Measurements from ENCODE around the gene ADRB2.
A peak's percentile ranks its signal among the peaks of the same experiment; 100 is the strongest.

Gene ADRB2

DNA sequence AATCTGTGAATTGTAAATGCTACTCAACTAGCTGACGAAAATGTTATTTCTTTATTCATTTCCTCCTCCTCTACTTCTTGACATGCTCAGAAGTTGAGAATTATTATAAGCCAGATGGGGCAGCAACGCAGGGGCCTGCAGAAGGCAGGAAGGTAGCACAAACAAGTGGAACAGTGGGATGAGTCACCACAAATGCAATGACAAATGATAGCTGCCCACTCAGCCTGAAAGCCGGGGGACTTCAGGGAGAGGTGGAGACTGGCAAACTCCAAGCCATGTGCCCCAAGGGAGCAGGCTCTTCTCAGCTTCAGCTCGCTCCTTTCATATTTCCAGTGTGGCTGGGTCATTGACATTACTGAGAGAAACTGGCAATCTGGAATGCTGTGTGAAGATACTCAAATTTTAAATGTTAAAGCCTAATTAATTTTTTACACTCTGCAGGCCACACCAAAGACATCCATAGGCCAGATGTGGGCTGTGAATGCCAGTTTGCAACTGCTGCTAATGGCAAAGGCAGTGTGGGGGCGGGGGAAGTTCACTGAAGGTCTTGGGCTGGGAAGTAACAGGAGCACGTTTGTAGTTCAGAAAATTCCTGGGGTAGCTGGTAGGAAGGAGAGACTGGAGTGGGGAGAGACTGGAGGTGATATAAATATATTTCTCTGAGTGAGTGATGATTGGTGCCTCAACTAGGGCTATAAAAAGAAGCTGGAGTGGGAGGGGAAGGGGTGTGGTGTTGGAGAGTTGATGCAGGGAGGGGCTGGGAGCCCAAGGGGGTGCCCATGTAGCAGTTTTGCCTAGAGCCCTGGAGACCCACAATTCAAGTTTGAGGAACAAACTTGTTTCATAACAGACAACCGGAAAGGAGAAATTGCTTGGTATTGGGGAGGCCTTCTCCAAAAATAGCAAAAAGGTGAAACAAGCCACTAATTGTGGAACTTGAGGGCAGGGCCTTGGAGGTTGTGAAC lies 20.8 kb upstream of the ADRB2 start:
- no peak for DNase-seq

- DNase-seq, result no peak
Observed at GRCh38 chr5:148806520-148806931, 19.9 kb upstream of the ADRB2 start.

- DNase-seq, result peak; percentile 8
Observed at GRCh38 chr5:148807851-148808250, 18.6 kb upstream of the ADRB2 start.

GRCh38 chr5:148808864-148809642 lies 17.4 kb upstream of the ADRB2 start:
- no peak for DNase-seq

GRCh38 chr5:148809781-148810524 lies 16.5 kb upstream of the ADRB2 start:
- no peak for DNase-seq

- DNase-seq, result no peak
Observed at GRCh38 chr5:148810823-148811222, 15.6 kb upstream of the ADRB2 start.

GRCh38 chr5:148811756-148812155 lies 14.7 kb upstream of the ADRB2 start:
- DNase-seq, result no peak

- DNase-seq, result no peak
Observed at GRCh38 chr5:148815086-148815485, 11.3 kb upstream of the ADRB2 start.

GRCh38 chr5:148815578-148815977 lies 10.8 kb upstream of the ADRB2 start:
- DNase-seq, result no peak

GRCh38 chr5:148816357-148816756 lies 10.1 kb upstream of the ADRB2 start:
- DNase-seq, result no peak

DNA sequence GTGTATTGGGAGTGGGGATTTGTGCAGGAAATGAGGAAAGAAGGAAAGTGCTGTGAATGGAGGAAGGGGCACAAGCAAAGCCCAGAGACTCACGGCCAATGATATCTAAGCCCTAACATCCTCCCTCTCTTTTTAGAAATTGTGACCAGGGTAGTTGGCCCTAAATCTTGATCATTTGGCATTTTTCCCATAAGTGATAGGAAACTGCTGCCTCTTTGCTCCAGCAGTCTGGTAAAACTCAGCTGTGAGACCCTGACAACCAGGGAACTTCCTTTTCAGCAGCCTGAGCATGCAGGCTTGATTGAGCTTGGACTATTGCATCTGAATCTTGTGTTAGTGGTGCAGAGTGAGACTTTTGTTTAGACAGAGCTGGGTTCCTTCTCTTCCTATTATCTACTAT lies 9.6 kb upstream of the ADRB2 start:
- DNase-seq, result no peak

DNA sequence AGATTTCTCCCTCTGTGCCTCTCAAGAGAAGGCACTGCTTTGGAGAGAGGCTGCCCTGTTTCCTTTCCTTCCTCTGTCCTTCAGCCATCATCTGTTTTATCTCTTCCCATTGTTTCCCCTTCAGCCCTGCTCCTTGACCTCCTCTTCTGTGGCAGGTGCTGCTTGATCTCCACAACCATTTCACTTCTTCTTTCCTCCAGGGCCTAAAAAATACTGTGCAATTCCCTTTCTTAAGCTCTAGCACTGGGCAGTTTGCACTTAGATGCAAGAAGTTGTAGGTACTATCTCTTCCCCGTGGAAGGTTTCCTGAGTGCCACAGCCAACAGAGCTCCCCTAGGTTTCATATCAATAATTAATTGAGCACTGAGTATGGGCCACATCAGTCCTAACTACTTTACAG lies 8.8 kb upstream of the ADRB2 start:
- DNase-seq, result no peak

GRCh38 chr5:148820461-148821395 lies 5.7 kb upstream of the ADRB2 start:
- peak; percentile 10 for DNase-seq

DNA sequence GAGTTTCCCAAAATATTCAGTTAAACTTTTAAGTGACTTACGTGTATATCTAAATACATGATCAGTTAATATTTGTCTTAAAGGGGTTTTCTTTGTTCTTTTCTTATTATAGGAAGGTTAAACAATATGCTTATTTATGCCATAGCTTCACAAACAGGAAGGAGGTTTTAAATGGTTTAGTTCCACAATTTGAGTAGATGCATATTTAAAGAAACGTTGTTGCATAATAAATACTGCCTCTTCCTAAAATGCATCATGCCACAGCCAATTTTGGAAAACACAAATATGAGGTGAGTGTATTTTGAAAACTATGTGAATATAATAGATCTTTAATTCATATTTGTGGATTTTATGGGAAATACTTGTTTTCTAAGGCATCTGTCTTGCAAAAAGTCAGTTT lies 2.5 kb upstream of the ADRB2 start:
- no peak for DNase-seq

GRCh38 chr5:148825716-148826052 lies 727 bp upstream of the ADRB2 start:
- DNase-seq, result peak; percentile 50

GRCh38 chr5:148826739-148827070 lies 294 bp downstream of the ADRB2 start:
- no peak for DNase-seq

DNA sequence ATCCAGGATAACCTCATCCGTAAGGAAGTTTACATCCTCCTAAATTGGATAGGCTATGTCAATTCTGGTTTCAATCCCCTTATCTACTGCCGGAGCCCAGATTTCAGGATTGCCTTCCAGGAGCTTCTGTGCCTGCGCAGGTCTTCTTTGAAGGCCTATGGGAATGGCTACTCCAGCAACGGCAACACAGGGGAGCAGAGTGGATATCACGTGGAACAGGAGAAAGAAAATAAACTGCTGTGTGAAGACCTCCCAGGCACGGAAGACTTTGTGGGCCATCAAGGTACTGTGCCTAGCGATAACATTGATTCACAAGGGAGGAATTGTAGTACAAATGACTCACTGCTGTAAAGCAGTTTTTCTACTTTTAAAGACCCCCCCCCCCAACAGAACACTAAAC lies 1.3 kb downstream of the ADRB2 start:
- no peak for DNase-seq

- no peak for DNase-seq
Observed at GRCh38 chr5:148828511-148829247, 2.3 kb downstream of the ADRB2 start.

DNA sequence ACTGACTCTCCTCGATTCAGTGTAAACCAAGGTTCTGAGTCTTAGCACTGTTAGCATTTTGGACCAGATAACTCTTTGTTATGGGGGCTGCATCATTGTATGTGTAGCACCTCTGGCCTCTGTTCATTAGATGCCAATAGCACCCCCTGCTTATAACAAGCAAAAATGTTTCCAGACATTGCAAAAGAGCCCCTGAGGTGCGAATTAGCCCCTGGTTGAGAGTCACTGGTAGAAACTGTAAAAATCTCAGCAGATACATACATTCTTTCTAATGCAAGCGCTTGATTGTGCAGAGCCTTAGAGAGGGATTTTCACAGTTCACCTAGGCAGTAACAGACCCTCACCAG lies 2.8 kb downstream of the ADRB2 start:
- no peak for DNase-seq

- no peak for DNase-seq
Observed at GRCh38 chr5:148829734-148830133, 3.3 kb downstream of the ADRB2 start.

GRCh38 chr5:148830211-148830610 lies 3.8 kb downstream of the ADRB2 start:
- no peak for DNase-seq
